H1 (cell line): ENCODE data around the gene ADAMTS14.
"Not testable (repeated sequence)": the region's sequence is repeated elsewhere in the genome, so short reads cannot be mapped to it uniquely, and the experiment has no call there.

Experiments
- ATF3 ChIP-seq: IDR thresholded peaks from 2 replicates; pipeline ENCODE4 v1.6.1; 2011; ENCODE audit warnings: low read depth, mild to moderate bottlenecking, low read length; ENCODE audit not compliant: insufficient read depth
- EGR1 ChIP-seq: IDR thresholded peaks from 2 replicates; pipeline ENCODE4 v1.6.1; 2011; ENCODE audit warnings: low read depth, low read length, borderline replicate concordance
- EP300 ChIP-seq, 2 experiments: IDR thresholded peaks; 1 replicate in 1 of 2; 2 replicates in 1 of 2; pipeline ENCODE4 v1.6.1; 2011 to 2012; ENCODE audit warnings: low read depth in 2 of 2, low read length in 2 of 2, mild to moderate bottlenecking in 2 of 2, borderline replicate concordance in 1 of 2, inconsistent platforms in 1 of 2, moderate library complexity in 1 of 2
- EZH2 ChIP-seq: fragments of 200-600 bp; sonication (generic); IDR thresholded peaks from 2 replicates; pipeline ENCODE4 v1.7.1; 2012; ENCODE audit warnings: low read depth, mild to moderate bottlenecking, moderate library complexity, low read length, inconsistent platforms; ENCODE audit not compliant: severe bottlenecking
- FOSL1 ChIP-seq: IDR thresholded peaks from 2 replicates; pipeline ENCODE4 v1.6.1; 2011; ENCODE audit warnings: mild to moderate bottlenecking, low read depth, low read length, moderate library complexity; ENCODE audit not compliant: insufficient read depth
- NANOG ChIP-seq: IDR thresholded peaks from 2 replicates; pipeline ENCODE4 v1.6.1; 2011; ENCODE audit warnings: low read length, low read depth, mild to moderate bottlenecking, inconsistent platforms; ENCODE audit not compliant: insufficient read depth, poor library complexity, severe bottlenecking
- POLR2A ChIP-seq, 2 experiments: IDR thresholded peaks; 1 replicate in 1 of 2; 2 replicates in 1 of 2; pipeline ENCODE4 v1.6.1; 2011; ENCODE audit warnings: low read depth in 2 of 2, low read length in 2 of 2, mild to moderate bottlenecking in 2 of 2; ENCODE audit errors: control extremely low read depth in 1 of 2
- RNF2 ChIP-seq: fragments of 200-900, 300-1000 bp; sonication (generic); IDR thresholded peaks from 2 replicates; pipeline ENCODE4 v1.7.1; 2016; ENCODE audit warnings: borderline replicate concordance, low read depth, mild to moderate bottlenecking, antibody characterized with exemption, low read length; ENCODE audit not compliant: poor library complexity, severe bottlenecking; ENCODE audit errors: missing control alignments
- SAP30 ChIP-seq: fragments of 300-600 bp; sonication (generic); IDR thresholded peaks from 2 replicates; pipeline ENCODE4 v1.7.1; 2012; ENCODE audit warnings: low read length, moderate library complexity, mild to moderate bottlenecking, inconsistent platforms; ENCODE audit not compliant: insufficient read depth, insufficient replicate concordance
- SP1 ChIP-seq: IDR thresholded peaks from 2 replicates; pipeline ENCODE4 v1.6.1; 2011; ENCODE audit warnings: low read depth, low read length
- SP2 ChIP-seq: IDR thresholded peaks from 2 replicates; pipeline ENCODE4 v1.6.1; 2012; ENCODE audit warnings: mild to moderate bottlenecking, low read length, inconsistent platforms
- TBP ChIP-seq: IDR thresholded peaks from 2 replicates; pipeline ENCODE4 v1.6.1; 2011; ENCODE audit warnings: low read depth, low read length, improper control_type of control experiment
- TF ChIP-seq, protein P1 (sequence below), 3 experiments: IDR thresholded peaks; 1 replicate in 2 of 3; 2 replicates in 1 of 3; pipeline versions ENCODE4 v1.5.1 to v1.6.1; 2011; ENCODE audit warnings: low read length in 3 of 3, mild to moderate bottlenecking in 3 of 3, inconsistent platforms in 2 of 3, low read depth in 1 of 3, moderate library complexity in 1 of 3; ENCODE audit not compliant: insufficient read depth in 1 of 3; ENCODE audit errors: control extremely low read depth in 1 of 3
- TF ChIP-seq, protein P2 (sequence below): IDR thresholded peaks from 2 replicates; pipeline ENCODE4 v1.6.1; 2012; ENCODE audit warnings: inconsistent platforms

DNA sequence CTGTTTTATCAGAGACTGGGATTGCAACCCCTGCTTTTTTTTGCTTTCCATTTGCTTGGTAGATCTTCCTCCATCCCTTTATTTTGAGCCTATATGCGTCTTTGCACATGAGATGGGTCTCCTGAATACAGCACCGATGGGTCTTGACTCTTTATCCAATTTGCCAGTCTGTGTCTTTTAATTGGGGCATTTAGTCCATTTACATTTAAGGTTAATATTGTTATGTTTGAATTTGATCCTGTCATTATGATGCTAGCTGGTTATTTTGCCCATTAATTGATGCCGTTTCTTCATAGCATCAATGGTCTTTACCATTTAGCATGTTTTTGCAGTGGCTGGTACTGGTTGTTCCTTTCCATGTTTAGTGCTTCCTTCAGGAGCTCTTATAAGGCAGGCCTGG is 29.0 kb upstream of the ADAMTS14 start:
- not testable (repeated sequence) for TF ChIP-seq NANOG; EP300 (IDR thresholded peaks at IDR 0.05; ENCODE audit: borderline replicate concordance in 1 of 2, low read depth in 2 of 2, low read length in 2 of 2); POLR2A (IDR thresholded peaks at IDR 0.05; ENCODE audit: control extremely low read depth in 1 of 2, low read depth in 2 of 2, low read length in 2 of 2); EZH2; SP2; EGR1; SP1; RNF2; FOSL1; SAP30; ATF3; TBP
- TF ChIP-seq, protein P1, sequence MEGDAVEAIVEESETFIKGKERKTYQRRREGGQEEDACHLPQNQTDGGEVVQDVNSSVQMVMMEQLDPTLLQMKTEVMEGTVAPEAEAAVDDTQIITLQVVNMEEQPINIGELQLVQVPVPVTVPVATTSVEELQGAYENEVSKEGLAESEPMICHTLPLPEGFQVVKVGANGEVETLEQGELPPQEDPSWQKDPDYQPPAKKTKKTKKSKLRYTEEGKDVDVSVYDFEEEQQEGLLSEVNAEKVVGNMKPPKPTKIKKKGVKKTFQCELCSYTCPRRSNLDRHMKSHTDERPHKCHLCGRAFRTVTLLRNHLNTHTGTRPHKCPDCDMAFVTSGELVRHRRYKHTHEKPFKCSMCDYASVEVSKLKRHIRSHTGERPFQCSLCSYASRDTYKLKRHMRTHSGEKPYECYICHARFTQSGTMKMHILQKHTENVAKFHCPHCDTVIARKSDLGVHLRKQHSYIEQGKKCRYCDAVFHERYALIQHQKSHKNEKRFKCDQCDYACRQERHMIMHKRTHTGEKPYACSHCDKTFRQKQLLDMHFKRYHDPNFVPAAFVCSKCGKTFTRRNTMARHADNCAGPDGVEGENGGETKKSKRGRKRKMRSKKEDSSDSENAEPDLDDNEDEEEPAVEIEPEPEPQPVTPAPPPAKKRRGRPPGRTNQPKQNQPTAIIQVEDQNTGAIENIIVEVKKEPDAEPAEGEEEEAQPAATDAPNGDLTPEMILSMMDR (IDR thresholded peaks at IDR 0.05; ENCODE audit: control extremely low read depth in 1 of 3, insufficient read depth in 1 of 3, low read depth in 1 of 3, low read length in 3 of 3): not testable (repeated sequence)
- TF ChIP-seq, protein P2, sequence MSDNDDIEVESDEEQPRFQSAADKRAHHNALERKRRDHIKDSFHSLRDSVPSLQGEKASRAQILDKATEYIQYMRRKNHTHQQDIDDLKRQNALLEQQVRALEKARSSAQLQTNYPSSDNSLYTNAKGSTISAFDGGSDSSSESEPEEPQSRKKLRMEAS: not testable (repeated sequence)
